BJ (cell line): ENCODE results near the gene PRKAR1B. TPM values are rescaled to one million over a fixed set of nuclear protein-coding genes. Genes with fewer than 3 reads are reported as not detected.

ENCODE experiments used
- CTCF ChIA-PET: fragments of 350-600 bp; formaldehyde crosslinking; extraction: SDS; loops from one replicate; lab custom pipeline; 2021; ENCODE audit warnings: antibody characterized with exemption, inconsistent platforms; lab: Yijun Ruan, JAX
- POLR2A ChIA-PET: fragments of 300-600 bp; sonication (Branson Sonifier 250); formaldehyde crosslinking; extraction: SDS; loops from one replicate; lab custom pipeline; 2021; ENCODE audit warnings: antibody characterized with exemption; lab: Charles Lee
- DNase-seq: peaks from one replicate; pipeline ENCODE4 v3.0.0-alpha.2; 2011; ENCODE audit warnings: low read depth
- H3K27me3 ChIP-seq: 2 replicates; pipeline ENCODE4 v1.6.0; 2011; ENCODE audit warnings: low read length; ENCODE audit not compliant: control insufficient read depth, insufficient read depth
- H3K36me3 ChIP-seq: 2 replicates; pipeline ENCODE4 v1.5.1; 2011; ENCODE audit warnings: low read length; ENCODE audit not compliant: control insufficient read depth, insufficient read depth
- H3K4me3 ChIP-seq: 2 replicates; pipeline ENCODE4 v1.5.1; 2011; ENCODE audit warnings: low read depth, mild to moderate bottlenecking, control low read depth, low read length
- CTCF ChIP-seq: IDR thresholded peaks from 2 replicates; pipeline ENCODE4 v1.5.1; 2011; ENCODE audit warnings: low read depth, mild to moderate bottlenecking, control low read depth, inconsistent platforms, low read length, moderate library complexity; ENCODE audit not compliant: insufficient read depth
- polyA plus RNA-seq: library from polyadenylated mRNA; depleted of rRNA; stranded (reverse); fragments of >200 nt; gene quantifications from 2 replicates; pipeline ENCODE4 v1.2.3, GENCODE V29; 2011

PRKAR1B gene
- polyA plus RNA-seq, 1 experiment: 7.4 TPM

- Histone ChIP-seq H3K4me3 (no peak overlapping the region), H3K36me3 (no peaks in the 10 kb centered on the region), H3K27me3 (no peaks in the 10 kb centered on the region)
- no peak for DNase-seq
- TF ChIP-seq CTCF: no peak
- POLR2A ChIA-PET: no interaction called here
- CTCF ChIA-PET: no interaction called here
Observed at GRCh38 chr7:633381-634018, 93.6 kb downstream of the PRKAR1B start.

GRCh38 chr7:632831-633210 lies 94.3 kb downstream of the PRKAR1B start:
- Histone ChIP-seq H3K36me3 (no peaks in the 10 kb centered on the region), H3K27me3 (no peaks in the 10 kb centered on the region), H3K4me3 (no peak overlapping the region)
- no peak for DNase-seq
- ChIA-PET CTCF (interaction anchor here (0.5 kb wide), 1 partner anchor 80 kb away, joined by 3 read pairs; no protein-coding TSS in a partner anchor), POLR2A (no interaction called here)
- TF ChIP-seq CTCF: no peak

GRCh38 chr7:631964-632830 lies 94.9 kb downstream of the PRKAR1B start:
- Histone ChIP-seq H3K36me3 (no peaks in the 10 kb centered on the region), H3K4me3 (no peak overlapping the region), H3K27me3 (no peaks in the 10 kb centered on the region)
- ChIA-PET POLR2A (no interaction called here), CTCF (interaction anchor here (0.5 kb wide), 1 partner anchor 81 kb away, joined by 3 read pairs; no protein-coding TSS in a partner anchor)
- no peak for DNase-seq
- TF ChIP-seq CTCF: no peak

GRCh38 chr7:631291-631711 lies 95.8 kb downstream of the PRKAR1B start:
- H3K27me3 ChIP-seq: no peaks in the 10 kb centered on the region
- TF ChIP-seq CTCF: no peak
- ChIA-PET CTCF (no interaction called here), POLR2A (no interaction called here)
- H3K36me3 ChIP-seq: no peaks in the 10 kb centered on the region
- DNase-seq: no peak
- H3K4me3 ChIP-seq: no peak overlapping the region

- TF ChIP-seq CTCF: no peak
- ChIA-PET POLR2A (no interaction called here), CTCF (no interaction called here)
- DNase-seq: no peak
- Histone ChIP-seq H3K36me3 (no peaks in the 10 kb centered on the region), H3K27me3 (no peaks in the 10 kb centered on the region), H3K4me3 (no peak overlapping the region)
Observed at GRCh38 chr7:630539-630938, 96.5 kb downstream of the PRKAR1B start.
